A549 treated with AZD9567 at 1 μM for 4 hours (cell line): ENCODE results near the gene POLR2H. TPM values are rescaled to one million over a fixed set of nuclear protein-coding genes. Genes with fewer than 3 reads are reported as not detected.

ENCODE experiments used
- total RNA-seq: library from RNA; stranded (reverse); fragments of 200-300 nt; extraction: Qiagen RNA extraction; gene quantifications from 5 replicates; pipeline ENCODE4 v1.2.3, GENCODE V29; 2022; ENCODE audit not compliant: insufficient read depth

Gene POLR2H
- 75.8 to 84.8 TPM (median 81.8 TPM) in 5 replicates for total RNA-seq

GRCh38 chr3:184361532-184361931, at the start of gene POLR2H, which contains the start of gene CLCN2:
Gene POLR2H, plus strand, starts transcription at chr3:184361710. Its CDS starts 1,783 bp downstream, at chr3:184363493.
Gene CLCN2, minus strand, starts transcription at chr3:184361605. Its CDS starts 126 bp downstream, at chr3:184361479.

GRCh38 chr3:184314363-184314699, 47.2 kb upstream of the POLR2H start, which contains the start of gene EIF4G1:
Gene EIF4G1, plus strand, starts transcription at chr3:184314606. Its CDS starts 1,191 bp downstream, at chr3:184315797.

GRCh38 chr3:184337399-184337714, 24.2 kb upstream of the POLR2H start, which contains the start of gene FAM131A:
Gene FAM131A, plus strand, starts transcription at chr3:184337600. Its CDS starts 31 bp downstream, at chr3:184337631.

GRCh38 chr3:184377882-184378445, 16.5 kb downstream of the POLR2H start, which contains the start of gene THPO:
Gene THPO, minus strand, starts transcription at chr3:184378207. Its CDS starts 1,948 bp downstream, at chr3:184376259.

GRCh38 chr3:184379358-184380184, 18.1 kb downstream of the POLR2H start, which contains the start of gene CHRD:
Gene CHRD, plus strand, starts transcription at chr3:184380054. Its CDS starts 265 bp downstream, at chr3:184380319.

Other genes with a start within 250 kb of the POLR2H start
- 20.0 to 30.1 TPM (median 29.4 TPM) in 5 replicates for gene EIF2B5, start 226.4 kb upstream of the POLR2H start, total RNA-seq
- 19.5 to 27.8 TPM (median 26.1 TPM) in 5 replicates for gene DVL3, start 206.3 kb upstream of the POLR2H start, total RNA-seq
- gene AP2M1, start 186.9 kb upstream of the POLR2H start, total RNA-seq: 297 to 322 TPM (median 311 TPM) in 5 replicates
- 29.6 to 39.2 TPM (median 36.9 TPM) in 5 replicates for gene ABCF3, start 175.5 kb upstream of the POLR2H start, total RNA-seq
- gene VWA5B2, start 132.1 kb upstream of the POLR2H start, total RNA-seq: 0.31 to 0.63 TPM (median 0.49 TPM) in 4 of 5 replicates, not detected in the other
- 54.6 to 81.9 TPM (median 70.6 TPM) in 5 replicates for gene ALG3, start 112.7 kb upstream of the POLR2H start, total RNA-seq
- 11.9 to 14.1 TPM (median 13.0 TPM) in 5 replicates for gene EEF1AKMT4, start 112.0 kb upstream of the POLR2H start, total RNA-seq
- 1.3 to 1.7 TPM (median 1.4 TPM) in 4 of 5 replicates, not detected in the other for gene CAMK2N2, start 100.2 kb upstream of the POLR2H start, total RNA-seq
- gene ECE2, start 85.7 kb upstream of the POLR2H start, total RNA-seq: not detected in 5 replicates
- gene PSMD2, start 62.5 kb upstream of the POLR2H start, total RNA-seq: 299 to 355 TPM (median 301 TPM) in 5 replicates
- gene EIF4G1, start 47.1 kb upstream of the POLR2H start, total RNA-seq: 234 to 275 TPM (median 244 TPM) in 5 replicates
- 11.0 to 12.3 TPM (median 11.8 TPM) in 5 replicates for gene FAM131A, start 24.1 kb upstream of the POLR2H start, total RNA-seq
- gene CLCN2, start 105 bp upstream of the POLR2H start, total RNA-seq: 2.6 to 7.0 TPM (median 6.4 TPM) in 5 replicates
- 0.06 TPM in 1 of 5 replicates, not detected in the others for gene THPO, start 16.5 kb downstream of the POLR2H start, total RNA-seq
- 0.15 to 0.35 TPM (median 0.25 TPM) in 4 of 5 replicates, not detected in the other for gene CHRD, start 18.3 kb downstream of the POLR2H start, total RNA-seq
- gene EPHB3, start 200.1 kb downstream of the POLR2H start, total RNA-seq: 0.28 to 0.80 TPM (median 0.58 TPM) in 5 replicates